ENCODE results near the gene DTWD2.
A peak's percentile ranks its signal among the peaks of the same experiment; 100 is the strongest.
"Not testable (repeated sequence)": the region's sequence is repeated elsewhere in the genome, so short reads cannot be mapped to it uniquely, and the experiment has no call there.

DTWD2 gene

GRCh38 chr5:118946138-118946800 lies 42.1 kb downstream of the DTWD2 start:
- no peak for DNase-seq

DNA sequence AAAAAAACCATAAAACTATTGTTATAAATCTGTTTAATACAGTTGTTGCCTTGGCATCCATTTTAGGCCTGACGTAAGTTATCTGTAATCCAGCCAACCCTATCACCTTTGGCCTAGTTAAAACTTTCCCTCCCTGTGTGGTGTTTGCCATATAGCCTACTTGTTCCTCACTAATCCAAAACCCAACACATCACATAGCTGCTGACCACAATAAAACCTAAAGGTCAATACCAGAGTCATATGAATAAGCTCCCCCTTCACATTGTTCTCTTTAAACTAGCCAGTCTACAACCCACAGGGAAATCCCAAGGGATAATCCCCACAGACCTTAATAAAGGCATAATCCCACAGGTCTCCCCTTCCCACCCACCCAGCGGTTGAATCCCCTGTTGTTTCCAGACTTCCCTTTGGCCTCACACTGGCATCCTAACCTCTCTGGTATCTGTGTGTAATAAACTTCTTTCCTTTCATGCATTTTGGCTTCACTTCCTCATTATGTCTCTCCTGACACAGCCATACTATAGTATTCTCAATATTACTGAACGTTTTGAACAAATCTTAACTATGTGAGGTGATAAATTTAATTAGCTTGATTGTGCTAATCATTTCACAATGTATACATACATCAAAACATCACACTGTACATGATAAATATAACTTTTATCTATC lies 50.8 kb downstream of the DTWD2 start:
- no peak for DNase-seq

GRCh38 chr5:118933703-118934102 lies 54.6 kb downstream of the DTWD2 start:
- DNase-seq = no peak

DNA sequence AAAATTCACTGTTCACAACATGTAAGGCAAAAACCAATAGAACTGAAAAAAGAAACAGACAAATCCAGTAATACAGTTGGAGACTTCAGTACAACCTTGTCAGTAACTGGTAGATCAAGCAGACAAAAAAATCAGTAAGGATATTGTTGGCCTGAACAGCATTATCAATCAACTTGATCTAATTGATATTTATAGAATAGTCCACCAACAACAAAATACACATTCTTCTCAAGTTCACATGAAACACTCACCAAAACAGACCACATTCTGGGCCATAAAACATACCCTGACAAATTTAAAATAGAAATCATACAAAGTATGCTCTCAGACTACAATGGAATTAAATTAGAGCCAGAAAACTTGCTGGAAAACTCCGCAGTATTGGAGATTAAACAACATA lies 56.8 kb downstream of the DTWD2 start:
- DNase-seq = no peak

GRCh38 chr5:118924006-118924389 lies 64.3 kb downstream of the DTWD2 start:
- no peak for DNase-seq

- no peak for DNase-seq
These were observed 64.9 kb downstream of the DTWD2 start for GRCh38 chr5:118923295-118924005.

- no peak for DNase-seq
These were observed 66.5 kb downstream of the DTWD2 start for GRCh38 chr5:118921866-118922265.

DNA sequence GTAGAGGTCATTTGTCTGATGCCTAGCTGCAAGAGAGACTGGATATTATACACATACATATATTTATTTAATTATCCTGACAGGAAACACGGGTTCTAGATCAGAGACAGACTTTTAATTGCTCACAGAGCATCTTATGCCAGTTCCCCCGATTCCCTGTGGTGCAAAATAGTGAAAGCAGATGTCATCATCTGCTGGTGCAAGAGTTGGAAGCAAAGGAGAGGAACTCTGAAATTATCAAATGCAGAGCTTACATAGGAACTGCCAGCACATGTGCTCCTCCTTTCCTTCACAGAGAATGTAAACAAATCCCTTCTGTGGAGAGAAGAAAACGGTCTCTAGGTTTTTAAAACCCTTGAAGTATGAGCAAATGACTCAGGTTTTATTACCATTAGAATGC lies 69.3 kb downstream of the DTWD2 start:
- DNase-seq = no peak

- no peak for DNase-seq
These were observed 70.1 kb downstream of the DTWD2 start for GRCh38 chr5:118918232-118918631.

- not testable (repeated sequence) for DNase-seq
These were observed 80.8 kb downstream of the DTWD2 start for GRCh38 chr5:118907536-118907935.

- DNase-seq = no peak
These were observed 81.4 kb downstream of the DTWD2 start for GRCh38 chr5:118906947-118907346.

DNA sequence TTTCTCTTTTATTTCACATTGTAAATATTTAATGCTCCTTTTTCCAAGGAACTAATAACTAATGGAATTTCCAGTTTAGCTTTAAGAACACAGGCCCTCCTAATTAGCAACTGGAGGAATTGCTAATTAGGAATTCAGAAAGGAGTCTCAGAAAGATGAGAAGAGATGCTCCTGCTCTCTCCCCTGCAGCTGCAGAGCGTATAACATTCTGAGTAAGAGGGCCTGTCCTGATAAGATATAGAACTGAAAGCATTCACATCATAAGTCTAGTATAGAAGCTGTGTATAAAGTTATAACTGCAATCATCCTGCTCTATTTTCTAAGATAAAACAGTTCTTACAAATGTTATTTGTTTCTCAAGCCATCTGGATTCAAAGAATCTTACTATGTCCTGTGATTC lies 83.2 kb downstream of the DTWD2 start:
- no peak for DNase-seq

GRCh38 chr5:118902656-118903438 lies 85.5 kb downstream of the DTWD2 start:
- peak in 1 of 2 experiments; percentile 3 for DNase-seq

GRCh38 chr5:118894709-118895108 lies 93.6 kb downstream of the DTWD2 start:
- no peak for DNase-seq

DNA sequence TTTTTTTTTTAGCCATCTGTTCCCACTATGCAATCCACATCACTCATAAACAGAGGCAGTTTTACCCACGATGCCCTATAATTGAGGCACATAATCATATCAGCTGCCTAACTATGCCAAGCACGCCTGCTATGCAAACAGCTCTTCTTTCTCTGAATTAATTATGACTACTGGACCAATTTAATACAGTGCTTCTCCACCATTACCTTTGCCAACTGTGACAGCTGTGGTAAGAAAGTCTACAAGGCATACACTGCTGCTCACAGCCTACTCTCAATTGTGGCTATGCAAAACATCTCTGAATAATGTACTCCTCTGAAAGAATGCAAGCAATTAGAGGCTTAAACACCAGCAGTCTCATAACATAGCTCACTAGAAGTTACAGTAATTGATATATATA lies 97.1 kb downstream of the DTWD2 start:
- peak; percentile 10 to 75 for DNase-seq

GRCh38 chr5:118889165-118889564 lies 99.2 kb downstream of the DTWD2 start:
- DNase-seq = no peak

- no peak for DNase-seq
These were observed 99.8 kb downstream of the DTWD2 start for GRCh38 chr5:118888556-118888955.

DNA sequence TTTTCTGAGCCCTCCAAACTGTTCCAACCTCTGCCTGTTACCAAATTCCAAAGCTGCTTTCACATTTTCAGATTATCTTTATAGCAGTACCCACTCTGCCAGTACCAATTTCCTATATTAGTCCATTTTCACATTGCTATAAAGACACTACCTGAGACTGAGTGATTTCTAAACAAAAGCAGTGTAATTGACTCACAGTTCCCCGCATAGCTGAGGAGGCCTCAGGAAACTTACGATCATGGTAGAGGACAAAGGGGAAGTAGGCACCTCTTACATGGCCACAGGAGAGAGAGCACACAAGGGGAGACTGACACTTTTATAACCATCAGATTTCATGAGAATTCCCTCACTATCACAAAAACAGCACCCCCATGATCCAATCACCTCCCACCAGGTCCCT lies 105.0 kb downstream of the DTWD2 start:
- DNase-seq = no peak

DNA sequence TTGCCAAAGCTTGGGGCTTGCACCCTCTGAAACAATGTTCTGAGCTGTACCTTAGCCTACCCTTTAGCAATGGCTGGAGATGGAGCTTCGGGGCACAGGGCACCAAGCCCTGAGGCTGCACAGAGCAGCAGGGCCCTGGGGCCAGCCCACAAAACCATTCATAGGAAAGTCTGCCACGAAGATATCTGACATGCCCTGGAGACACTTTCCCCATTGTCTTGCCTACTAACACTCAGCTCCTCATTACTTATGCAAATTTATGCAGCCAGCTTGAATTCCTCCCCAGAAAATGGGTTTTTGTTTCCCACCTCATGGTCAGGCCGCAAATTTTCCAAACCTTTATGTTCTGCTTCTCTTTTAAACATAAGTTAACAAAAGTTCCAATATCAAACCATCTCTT lies 105.7 kb downstream of the DTWD2 start:
- DNase-seq = no peak

DNA sequence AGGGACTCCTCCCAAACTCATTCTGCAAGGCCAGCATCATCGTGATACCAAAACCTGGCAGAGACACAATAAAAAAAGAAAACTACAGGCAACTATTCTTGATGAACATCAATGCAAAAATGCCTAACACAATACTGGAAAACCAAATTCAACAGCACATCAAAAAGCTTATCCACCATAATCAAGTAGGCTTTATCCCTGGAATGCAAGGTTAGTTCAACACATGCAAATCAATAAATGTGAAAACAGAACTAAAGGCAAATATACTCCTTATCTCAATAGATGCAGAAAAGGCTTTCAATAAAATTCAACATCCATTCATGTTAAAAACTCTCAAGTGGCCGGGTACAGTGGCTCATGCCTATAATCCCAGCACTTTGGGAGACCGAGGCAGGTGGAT lies 111.5 kb downstream of the DTWD2 start:
- not testable (repeated sequence) for DNase-seq

- no peak for DNase-seq
These were observed 113.2 kb downstream of the DTWD2 start for GRCh38 chr5:118875131-118875530.

- no peak for DNase-seq
These were observed 114.9 kb downstream of the DTWD2 start for GRCh38 chr5:118873417-118873816.

- no peak for DNase-seq
These were observed 125.0 kb downstream of the DTWD2 start for GRCh38 chr5:118863345-118863744.

All from NCI-H2081 (cell line).